GM12873 (cell line): ENCODE results near the gene PPTC7.

Experiments used
- CTCF ChIP-seq: IDR thresholded peaks from 2 replicates; pipeline ENCODE4 v1.5.1; 2012; ENCODE audit warnings: low read depth, mild to moderate bottlenecking, moderate library complexity, low read length, control low read depth; ENCODE audit not compliant: insufficient read depth; ENCODE audit errors: missing control alignments

Gene PPTC7, protein sequence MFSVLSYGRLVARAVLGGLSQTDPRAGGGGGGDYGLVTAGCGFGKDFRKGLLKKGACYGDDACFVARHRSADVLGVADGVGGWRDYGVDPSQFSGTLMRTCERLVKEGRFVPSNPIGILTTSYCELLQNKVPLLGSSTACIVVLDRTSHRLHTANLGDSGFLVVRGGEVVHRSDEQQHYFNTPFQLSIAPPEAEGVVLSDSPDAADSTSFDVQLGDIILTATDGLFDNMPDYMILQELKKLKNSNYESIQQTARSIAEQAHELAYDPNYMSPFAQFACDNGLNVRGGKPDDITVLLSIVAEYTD

GRCh38 chr12:110583137-110584059 lies at the start of gene PPTC7:
PPTC7 (minus strand) TSS chr12:110583318; CDS start chr12:110583031, 287 bp downstream.
- no peak for TF ChIP-seq CTCF

GRCh38 chr12:110627500-110628195 lies 44.5 kb upstream of the PPTC7 start:
- TF ChIP-seq CTCF: no peak

GRCh38 chr12:110622582-110622981 lies 39.5 kb upstream of the PPTC7 start:
- no peak for TF ChIP-seq CTCF

DNA sequence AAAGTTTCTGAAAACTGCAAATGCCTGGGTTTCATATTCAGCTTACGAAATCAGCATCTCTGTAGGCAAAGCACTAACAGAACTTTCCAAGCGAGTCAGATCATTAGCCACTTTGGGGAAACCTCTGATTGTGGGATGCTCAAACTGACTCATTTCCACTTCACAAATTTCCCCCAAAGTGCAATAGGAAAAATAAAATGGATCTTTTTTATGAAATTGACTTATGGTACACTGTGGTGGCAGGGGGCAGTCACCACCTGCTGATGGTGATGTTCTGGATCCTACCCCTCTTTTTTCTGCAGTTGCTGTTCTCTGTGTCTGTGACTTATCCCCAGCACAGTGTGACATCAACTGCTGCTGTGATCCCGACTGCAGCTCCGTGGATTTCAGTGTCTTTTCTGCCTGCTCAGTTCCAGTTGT lies 36.4 kb upstream of the PPTC7 start:
- TF ChIP-seq CTCF: peak; percentile 38

- TF ChIP-seq CTCF: no peak
Measured at GRCh38 chr12:110616471-110617115, 33.5 kb upstream of the PPTC7 start.

GRCh38 chr12:110615171-110615570 lies 32.1 kb upstream of the PPTC7 start:
- no peak for TF ChIP-seq CTCF
